ENCODE measurements around the gene SCN1A.

SCN1A gene

GRCh38 chr2:166158546-166158945, 30.7 kb upstream of the SCN1A start:
- no peak for DNase-seq
- H3K36me3 Mint-ChIP-seq (ENCODE audit: low read depth) = no peaks in the 10 kb centered on the region
- H3K4me1 Mint-ChIP-seq = no peaks in the 10 kb centered on the region
- no peak overlapping the region for H3K27ac Mint-ChIP-seq
- no peak for TF ChIP-seq CTCF (IDR thresholded peaks at IDR 0.05)
- no peak overlapping the region for H3K4me3 Mint-ChIP-seq
- H3K9me3 Mint-ChIP-seq = no peaks in the 10 kb centered on the region
- H3K27me3 Mint-ChIP-seq (ENCODE audit: low read depth, poor library complexity) = no peaks in the 10 kb centered on the region

- Mint-ChIP-seq H3K9me3 (no peaks in the 10 kb centered on the region), H3K27ac (no peak overlapping the region)
- TF ChIP-seq CTCF (IDR thresholded peaks at IDR 0.05) = no peak
Observed at GRCh38 chr2:166157578-166157977, 29.8 kb upstream of the SCN1A start.

GRCh38 chr2:166156985-166157490, 29.2 kb upstream of the SCN1A start:
- no peak overlapping the region for H3K27ac Mint-ChIP-seq
- no peak for TF ChIP-seq CTCF (IDR thresholded peaks at IDR 0.05)
- H3K27me3 Mint-ChIP-seq (ENCODE audit: low read depth, poor library complexity) = no peaks in the 10 kb centered on the region
- DNase-seq = no peak
- no peak overlapping the region for H3K4me3 Mint-ChIP-seq
- no peaks in the 10 kb centered on the region for H3K36me3 Mint-ChIP-seq (ENCODE audit: low read depth)
- H3K4me1 Mint-ChIP-seq = no peaks in the 10 kb centered on the region
- no peaks in the 10 kb centered on the region for H3K9me3 Mint-ChIP-seq

More at GRCh38 chr2:166157578-166157977, 29.8 kb upstream of the SCN1A start:
- no peaks in the 10 kb centered on the region for H3K36me3 Mint-ChIP-seq (ENCODE audit: low read depth)
- H3K4me3 Mint-ChIP-seq = no peak overlapping the region
- DNase-seq = no peak
- no peaks in the 10 kb centered on the region for H3K27me3 Mint-ChIP-seq (ENCODE audit: low read depth, poor library complexity)
- H3K4me1 Mint-ChIP-seq = no peaks in the 10 kb centered on the region

GRCh38 chr2:166155589-166155988, 27.8 kb upstream of the SCN1A start:
- Mint-ChIP-seq H3K4me1 (no peaks in the 10 kb centered on the region), H3K9me3 (no peaks in the 10 kb centered on the region), H3K4me3 (no peak overlapping the region), H3K27me3 (ENCODE audit: low read depth, poor library complexity) (no peaks in the 10 kb centered on the region), H3K27ac (no peak overlapping the region), H3K36me3 (ENCODE audit: low read depth) (no peaks in the 10 kb centered on the region)
- no peak for TF ChIP-seq CTCF (IDR thresholded peaks at IDR 0.05)
- no peak for DNase-seq

GRCh38 chr2:166154685-166155338, 27.0 kb upstream of the SCN1A start:
- no peak for TF ChIP-seq CTCF (IDR thresholded peaks at IDR 0.05)
- Mint-ChIP-seq H3K4me1 (no peaks in the 10 kb centered on the region), H3K27me3 (ENCODE audit: low read depth, poor library complexity) (no peaks in the 10 kb centered on the region), H3K36me3 (ENCODE audit: low read depth) (no peaks in the 10 kb centered on the region), H3K9me3 (no peaks in the 10 kb centered on the region), H3K27ac (no peak overlapping the region), H3K4me3 (no peak overlapping the region)
- DNase-seq = no peak

- DNase-seq = no peak
- H3K9me3 Mint-ChIP-seq = no peaks in the 10 kb centered on the region
- no peak for TF ChIP-seq CTCF (IDR thresholded peaks at IDR 0.05)
- H3K27ac Mint-ChIP-seq = no peak overlapping the region
- no peaks in the 10 kb centered on the region for H3K36me3 Mint-ChIP-seq (ENCODE audit: low read depth)
- no peak overlapping the region for H3K4me3 Mint-ChIP-seq
- H3K27me3 Mint-ChIP-seq (ENCODE audit: low read depth, poor library complexity) = peaks cover 5% of the 10 kb centered on the region
- no peaks in the 10 kb centered on the region for H3K4me1 Mint-ChIP-seq
Observed at GRCh38 chr2:166152064-166152463, 24.2 kb upstream of the SCN1A start.

Data from nephron progenitor cell (in vitro differentiated cells).